Endothelial cell of umbilical vein (primary cell): Measurements from ENCODE around the gene SON. TPM values are rescaled to one million over a fixed set of nuclear protein-coding genes. Genes with fewer than 3 reads are reported as not detected.

Experiments used
- BruUV-seq: library from RNA; stranded (reverse); fragments of 400-500 nt; replicated peaks from 2 replicates; lab custom pipeline; 2021; lab: Mats Ljungman, UMichigan
- CTCF ChIA-PET: fragments of 300-600, 350-600 bp; sonication (Branson Sonifier 250); formaldehyde crosslinking; loops from one replicate; lab custom pipeline; 2021; ENCODE audit warnings: antibody characterized with exemption, inconsistent platforms; lab: Charles Lee
- POLR2A ChIA-PET: fragments of 300-600, 350-600 bp; sonication (Branson Sonifier 250); formaldehyde crosslinking; loops from one replicate; lab custom pipeline; 2021; ENCODE audit warnings: antibody characterized with exemption, inconsistent platforms; lab: Charles Lee
- DNase-seq: peaks from one replicate; pipeline ENCODE4 v3.0.0-alpha.2; 2011; ENCODE audit warnings: low read depth, low spot score
- FAIRE-seq: peaks from 2 replicates; lab custom pipeline; 2011; peaks lifted over from hg19 to GRCh38; lab: Jason Lieb, UNC
- H2AFZ ChIP-seq: 2 replicates; pipeline ENCODE4 v1.6.0; 2012; ENCODE audit warnings: low read depth, low read length, control low read depth, inconsistent platforms
- H3K27ac ChIP-seq: 2 replicates; pipeline ENCODE4 v1.5.1; 2011; ENCODE audit warnings: low read depth, mild to moderate bottlenecking, control low read depth, low read length, moderate library complexity; ENCODE audit not compliant: insufficient read depth
- H3K27me3 ChIP-seq, 2 experiments: 2 replicates each; pipeline versions ENCODE4 v1.6.0 to v1.6.1; 2011; ENCODE audit warnings: low read length in 2 of 2, mixed read lengths in 1 of 2; ENCODE audit not compliant: control insufficient read depth in 2 of 2, insufficient read depth in 2 of 2
- H3K36me3 ChIP-seq, 2 experiments: 2 replicates in 1 of 2; 3 replicates in 1 of 2; pipeline ENCODE4 v1.5.1; 2011; ENCODE audit warnings: low read length in 2 of 2, mild to moderate bottlenecking in 1 of 2, moderate library complexity in 1 of 2; ENCODE audit not compliant: control insufficient read depth in 2 of 2, insufficient read depth in 2 of 2; ENCODE audit errors: extremely low read depth in 1 of 2
- H3K4me1 ChIP-seq: 3 replicates; pipeline ENCODE4 v1.5.1; 2011; ENCODE audit warnings: mild to moderate bottlenecking, low read length; ENCODE audit not compliant: control insufficient read depth, insufficient read depth; ENCODE audit errors: extremely low read depth
- H3K4me2 ChIP-seq: 2 replicates; pipeline ENCODE4 v1.6.1; 2011; ENCODE audit warnings: low read length, control low read depth, mixed read lengths; ENCODE audit not compliant: insufficient read depth
- H3K4me3 ChIP-seq, 3 experiments: fragments of 200-600 bp in 1 of 3; sonication (generic), shearing (Covaris generic) in 1 of 3; replicated peaks in 1 of 3; 2 replicates each; pipeline ENCODE4 v1.5.1; 2011 to 2016; ENCODE audit warnings: control low read depth in 3 of 3, low read length in 3 of 3, mild to moderate bottlenecking in 2 of 3, inconsistent platforms in 1 of 3, low read depth in 1 of 3, moderate library complexity in 1 of 3; ENCODE audit not compliant: insufficient read depth in 1 of 3
- H3K79me2 ChIP-seq: 2 replicates; pipeline ENCODE4 v1.6.0; 2012; ENCODE audit warnings: low read length, inconsistent platforms; ENCODE audit not compliant: control insufficient read depth, insufficient read depth
- H3K9ac ChIP-seq: replicated peaks from 2 replicates; pipeline ENCODE3; 2011; ENCODE audit warnings: low read length, control low read depth; ENCODE audit not compliant: insufficient read depth; ENCODE audit errors: extremely low read depth
- H3K9me1 ChIP-seq: replicated peaks from 3 replicates; pipeline ENCODE4 v1.6.0; 2011; ENCODE audit warnings: mild to moderate bottlenecking, low read length; ENCODE audit not compliant: control insufficient read depth, insufficient read depth; ENCODE audit errors: extremely low read depth
- H3K9me3 ChIP-seq: replicated peaks from 2 replicates; pipeline ENCODE4 v1.5.1; 2012; ENCODE audit warnings: low read length, inconsistent platforms; ENCODE audit not compliant: control insufficient read depth, insufficient read depth
- H4K20me1 ChIP-seq: replicated peaks from 2 replicates; pipeline ENCODE3; 2011; ENCODE audit warnings: mild to moderate bottlenecking, low read length; ENCODE audit not compliant: control insufficient read depth, insufficient read depth; ENCODE audit errors: extremely low read depth
- CTCF ChIP-seq, 2 donors: IDR thresholded peaks; 1 replicate in 1 of 2; 2 replicates in 1 of 2; pipeline ENCODE4 v1.5.1; 2011; ENCODE audit warnings: low read length in 2 of 2, mild to moderate bottlenecking in 2 of 2, moderate library complexity in 2 of 2, control low read depth in 1 of 2, inconsistent platforms in 1 of 2, low read depth in 1 of 2; ENCODE audit not compliant: insufficient read depth in 1 of 2; ENCODE audit errors: extremely low read depth in 1 of 2
- EZH2 ChIP-seq: IDR thresholded peaks from 2 replicates; pipeline ENCODE4 v1.6.1; 2012; ENCODE audit warnings: borderline replicate concordance, low read depth, mild to moderate bottlenecking, moderate library complexity, low read length, inconsistent platforms; ENCODE audit not compliant: severe bottlenecking
- FOS ChIP-seq: IDR thresholded peaks from 2 replicates; pipeline ENCODE4 v1.6.1; 2011; ENCODE audit warnings: mild to moderate bottlenecking, low read length, moderate library complexity, borderline replicate concordance; ENCODE audit not compliant: insufficient read depth
- GATA2 ChIP-seq: IDR thresholded peaks from 2 replicates; pipeline ENCODE4 v1.7.0; 2011; ENCODE audit warnings: low read depth, mild to moderate bottlenecking, moderate library complexity, mixed read lengths, low read length; ENCODE audit not compliant: insufficient read length, insufficient read depth
- JUN ChIP-seq: IDR thresholded peaks from 2 replicates; pipeline ENCODE4 v1.6.1; 2011; ENCODE audit warnings: borderline replicate concordance, low read depth; ENCODE audit not compliant: insufficient read length, insufficient read depth
- MAX ChIP-seq: IDR thresholded peaks from 2 replicates; pipeline ENCODE4 v1.6.1; 2011; ENCODE audit not compliant: insufficient read depth, insufficient read length
- MYC ChIP-seq: IDR thresholded peaks from one replicate; pipeline ENCODE4 v1.6.1; 2011; ENCODE audit warnings: mild to moderate bottlenecking, low read depth, low read length
- POLR2A ChIP-seq: IDR thresholded peaks from 2 replicates; pipeline ENCODE4 v1.6.1; 2012; ENCODE audit warnings: low read depth, mild to moderate bottlenecking, control low read depth, low read length
- POLR2AphosphoS5 ChIP-seq: IDR thresholded peaks from 2 replicates; pipeline ENCODE4 v1.6.1; 2012; ENCODE audit warnings: low read depth, mild to moderate bottlenecking, control low read depth, low read length, moderate library complexity; ENCODE audit not compliant: insufficient read depth
- dilution Hi-C: fragments of 300-500 bp; cut with MboI; formaldehyde crosslinking; loops from one replicate; pipeline ENCODE4 v1.15.0; 2019; ENCODE audit warnings: low sequenced_read_pairs; ENCODE audit not compliant: extremely low pct_ligation_motif_present
- intact Hi-C: fragments of 100-400 bp; cut with micrococcal nuclease; formaldehyde crosslinking; loops from one replicate; pipeline ENCODE4 v1.10.0; 2022
- polyA plus RNA-seq, 4 experiments: library from polyadenylated mRNA; depleted of rRNA in 3 of 4; stranded (reverse) in 3 of 4; unstranded in 1 of 4; fragments of >200 nt; gene quantifications; 2 replicates each; pipeline versions ENCODE4 v1.2.1 to v1.2.3, GENCODE V29; 2011 to 2012; ENCODE audit warnings: missing spikeins in 1 of 4
- total RNA-seq: library from RNA; stranded (reverse); gene quantifications from 2 replicates; pipeline ENCODE4 v1.2.3, GENCODE V29; 2021

Gene SON
- total and polyA plus RNA-seq, 2 donors (not counting 3 experiments of a cell fraction or from before 2014, with no cell fraction given): 107 to 304 TPM

GRCh38 chr21:33540711-33541104 is 2.1 kb upstream of the SON start:
- no peak overlapping the region for H3K9ac ChIP-seq
- no peak for DNase-seq
- H3K4me2 ChIP-seq: peak overlapping the region; percentile 76
- peaks cover 23% of the 10 kb centered on the region for H3K4me1 ChIP-seq
- peak overlapping the region in 1 of 3 experiments; percentile 85 for H3K4me3 ChIP-seq
- POLR2A ChIA-PET: no interaction called here
- no peak for FAIRE-seq
- intact Hi-C loops (loop anchor here (5.0 kb wide), 1 partner anchor 67 kb away; no protein-coding TSS in a partner anchor), dilution Hi-C loops (no loop called here)
- H3K9me3 ChIP-seq: no peaks in the 10 kb centered on the region
- no peaks in the 10 kb centered on the region for H3K9me1 ChIP-seq
- H3K79me2 ChIP-seq: peaks cover 65% of the 10 kb centered on the region
- no peak overlapping the region for H2AFZ ChIP-seq
- H4K20me1 ChIP-seq: peaks cover 12% of the 10 kb centered on the region
- CTCF ChIA-PET: interaction anchor here (1.3 to 1.6 kb wide), 3 partner anchors 28 to 361 kb away, joined by 4 to 8 read pairs (median 5); no protein-coding TSS in a partner anchor
- no peaks in the 10 kb centered on the region for H3K27me3 ChIP-seq
- peaks cover 0 to 7% of the 10 kb centered on the region in 2 experiments for H3K36me3 ChIP-seq
- TF ChIP-seq MAX (no peak), EZH2 (no peak), FOS (no peak), MYC (no peak), JUN (no peak)
- H3K27ac ChIP-seq: no peak overlapping the region
- no TSS peak for BruUV-seq

- ChIA-PET CTCF (interaction anchor here (1.3 to 1.6 kb wide), 3 partner anchors 27 to 361 kb away, joined by 4 to 8 read pairs (median 5); no protein-coding TSS in a partner anchor), POLR2A (interaction anchor here (1.1 to 1.4 kb wide), 2 partner anchors 48 to 61 kb away, joined by 3 read pairs; partner anchors contain the start of genes DONSON and TMEM50B)
- Histone ChIP-seq H2AFZ (peak overlapping the region; percentile 53), H3K9me1 (no peaks in the 10 kb centered on the region), H3K4me1 (peaks cover 25% of the 10 kb centered on the region), H3K36me3 (peaks cover 0 to 5% of the 10 kb centered on the region in 2 experiments), H3K4me3 (peak overlapping the region; percentile 71 to 85 (median 80)), H3K27ac (peak overlapping the region; percentile 93), H3K4me2 (peak overlapping the region; percentile 76), H3K9ac (peak overlapping the region; percentile 97), H3K79me2 (peaks cover 69% of the 10 kb centered on the region), H3K9me3 (no peaks in the 10 kb centered on the region), H4K20me1 (peaks cover 14% of the 10 kb centered on the region), H3K27me3 (no peaks in the 10 kb centered on the region)
- dilution Hi-C loops (no loop called here), intact Hi-C loops (loop anchor here (5.0 kb wide), 1 partner anchor 66 kb away; no protein-coding TSS in a partner anchor)
- no TSS peak for BruUV-seq
- DNase-seq (no peak), FAIRE-seq (no peak)
- TF ChIP-seq POLR2A (no peak), JUN (no peak), CTCF (IDR thresholded peaks at IDR 0.05; ENCODE audit: extremely low read depth in 1 of 2, insufficient read depth in 1 of 2, low read depth in 1 of 2, low read length in 2 of 2) (no peak), GATA2 (no peak), EZH2 (no peak), FOS (no peak), POLR2AphosphoS5 (no peak), MYC (no peak), MAX (no peak)
Observed at GRCh38 chr21:33541105-33541711, 1.6 kb upstream of the SON start.
